AG09309 (cell line): ENCODE data around the gene ATP8A2.

Source experiments
- DNase-seq: peaks from one replicate; pipeline ENCODE4 v3.0.0-alpha.2; 2010; ENCODE audit warnings: low read depth
- H3K4me3 ChIP-seq: 2 replicates; pipeline ENCODE4 v1.5.1; 2011; ENCODE audit warnings: mild to moderate bottlenecking, low read depth, low read length, moderate library complexity; ENCODE audit not compliant: control insufficient read depth
- CTCF ChIP-seq: IDR thresholded peaks from 2 replicates; pipeline ENCODE4 v1.5.1; 2011; ENCODE audit warnings: mild to moderate bottlenecking, low read depth, low read length, inconsistent platforms; ENCODE audit not compliant: insufficient read depth, control insufficient read depth; ENCODE audit errors: missing control alignments

ATP8A2 gene

GRCh38 chr13:25929816-25930215, 558.0 kb downstream of the ATP8A2 start:
- no peak overlapping the region for H3K4me3 ChIP-seq
- DNase-seq = no peak

GRCh38 chr13:25930653-25931052, 558.9 kb downstream of the ATP8A2 start:
- TF ChIP-seq CTCF = no peak
- no peak overlapping the region for H3K4me3 ChIP-seq
- DNase-seq = no peak

More at GRCh38 chr13:25929816-25930215, 558.0 kb downstream of the ATP8A2 start:
- TF ChIP-seq CTCF = no peak

- DNase-seq = no peak
- no peak for TF ChIP-seq CTCF
- H3K4me3 ChIP-seq = no peak overlapping the region
Observed at GRCh38 chr13:25932365-25932764, 560.6 kb downstream of the ATP8A2 start.

GRCh38 chr13:25933520-25933919, 561.7 kb downstream of the ATP8A2 start:
- H3K4me3 ChIP-seq = no peak overlapping the region
- TF ChIP-seq CTCF = no peak
- DNase-seq = no peak

GRCh38 chr13:25934127-25934526, 562.4 kb downstream of the ATP8A2 start:
- no peak overlapping the region for H3K4me3 ChIP-seq
- no peak for TF ChIP-seq CTCF

GRCh38 chr13:25939961-25940687, 568.4 kb downstream of the ATP8A2 start:
- TF ChIP-seq CTCF = no peak
- no peak overlapping the region for H3K4me3 ChIP-seq
- DNase-seq = no peak

More at GRCh38 chr13:25934127-25934526, 562.4 kb downstream of the ATP8A2 start:
- no peak for DNase-seq
